Glutamatergic neuron (in vitro differentiated cells): ENCODE data around the gene CTDSPL. TPM values are rescaled to one million over a fixed set of nuclear protein-coding genes. Genes with fewer than 3 reads are reported as not detected.
A peak's percentile ranks its signal among the peaks of the same experiment; 100 is the strongest.

ENCODE experiments used
- DNase-seq: peaks from one replicate; pipeline ENCODE4 v3.0.0; 2022
- H3K27ac Mint-ChIP-seq: one replicate; pipeline ENCODE4 v1.8.0; 2020; ENCODE audit warnings: mild to moderate bottlenecking, mixed read lengths, inconsistent platforms; ENCODE audit not compliant: unreplicated experiment
- H3K27me3 Mint-ChIP-seq: one replicate; pipeline ENCODE4 v1.8.0; 2020; ENCODE audit warnings: mild to moderate bottlenecking, moderate library complexity, mixed read lengths, inconsistent platforms; ENCODE audit not compliant: unreplicated experiment
- H3K36me3 Mint-ChIP-seq: one replicate; pipeline ENCODE4 v1.8.0; 2020; ENCODE audit warnings: mild to moderate bottlenecking, mixed read lengths, inconsistent platforms; ENCODE audit not compliant: unreplicated experiment
- H3K4me1 Mint-ChIP-seq: one replicate; pipeline ENCODE4 v1.8.0; 2020; ENCODE audit warnings: mild to moderate bottlenecking, low read depth, mixed read lengths, inconsistent platforms; ENCODE audit not compliant: unreplicated experiment
- H3K4me3 Mint-ChIP-seq: one replicate; pipeline ENCODE4 v1.8.0; 2020; ENCODE audit warnings: mild to moderate bottlenecking, mixed read lengths, inconsistent platforms; ENCODE audit not compliant: unreplicated experiment
- H3K9me3 Mint-ChIP-seq: one replicate; pipeline ENCODE4 v1.8.0; 2020; ENCODE audit warnings: mild to moderate bottlenecking, moderate library complexity, mixed read lengths, inconsistent platforms; ENCODE audit not compliant: unreplicated experiment
- total RNA-seq: library from RNA; stranded (reverse); fragmentation: NEBNext Ultra II Directional; extraction: Animal tissue kit (Norgen Biotek cat#: 25700); gene quantifications from one replicate; pipeline ENCODE4 v1.2.1, GENCODE V29; 2021; ENCODE audit not compliant: unreplicated experiment
- TF ChIP-seq, protein P1 (sequence below): fragments of 200-600 bp; sonication (generic); IDR thresholded peaks from one replicate; pipeline ENCODE4 v1.5.0; 2021; ENCODE audit not compliant: partially characterized antibody, unreplicated experiment

Gene CTDSPL
- total RNA-seq, 1 donor from 2014 or later: 6.6 TPM

DNA sequence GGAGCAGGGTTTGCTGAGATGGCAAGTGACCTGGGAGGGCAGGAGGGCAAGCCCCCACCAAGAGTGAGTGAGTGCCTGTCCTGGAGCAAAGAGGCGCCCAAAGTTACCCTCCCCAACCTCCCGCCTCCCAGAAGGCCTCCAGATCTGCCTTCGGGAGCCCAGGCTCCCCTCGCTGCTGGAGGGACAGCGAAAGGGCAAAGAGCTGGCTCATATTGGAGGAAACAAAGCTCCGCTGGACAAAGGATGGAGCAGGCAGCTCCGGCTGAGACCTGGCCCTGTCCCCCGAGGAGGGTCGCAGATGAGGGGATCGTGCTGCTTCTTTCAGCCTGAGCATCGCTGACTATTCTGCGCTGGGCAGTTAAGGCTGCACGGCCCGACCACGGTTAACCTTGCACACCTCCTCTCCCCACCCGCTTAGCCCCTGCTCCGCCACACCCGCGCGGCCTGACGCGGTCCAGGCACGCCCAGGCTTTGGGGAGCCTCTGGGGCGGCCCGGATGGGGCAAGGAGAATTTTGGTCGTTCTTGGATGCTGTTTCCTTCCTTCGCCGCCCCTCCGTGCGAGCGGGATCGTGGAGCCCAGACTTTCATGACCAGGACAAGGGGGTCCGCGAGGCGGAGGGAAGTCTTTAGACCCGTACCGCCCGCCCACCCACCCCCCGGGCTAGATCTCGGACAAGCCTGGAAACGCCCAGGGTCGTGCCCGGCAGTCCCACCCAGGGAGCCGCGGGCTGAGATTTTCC is 167.1 kb downstream of the CTDSPL start:
- TF ChIP-seq, protein P1, sequence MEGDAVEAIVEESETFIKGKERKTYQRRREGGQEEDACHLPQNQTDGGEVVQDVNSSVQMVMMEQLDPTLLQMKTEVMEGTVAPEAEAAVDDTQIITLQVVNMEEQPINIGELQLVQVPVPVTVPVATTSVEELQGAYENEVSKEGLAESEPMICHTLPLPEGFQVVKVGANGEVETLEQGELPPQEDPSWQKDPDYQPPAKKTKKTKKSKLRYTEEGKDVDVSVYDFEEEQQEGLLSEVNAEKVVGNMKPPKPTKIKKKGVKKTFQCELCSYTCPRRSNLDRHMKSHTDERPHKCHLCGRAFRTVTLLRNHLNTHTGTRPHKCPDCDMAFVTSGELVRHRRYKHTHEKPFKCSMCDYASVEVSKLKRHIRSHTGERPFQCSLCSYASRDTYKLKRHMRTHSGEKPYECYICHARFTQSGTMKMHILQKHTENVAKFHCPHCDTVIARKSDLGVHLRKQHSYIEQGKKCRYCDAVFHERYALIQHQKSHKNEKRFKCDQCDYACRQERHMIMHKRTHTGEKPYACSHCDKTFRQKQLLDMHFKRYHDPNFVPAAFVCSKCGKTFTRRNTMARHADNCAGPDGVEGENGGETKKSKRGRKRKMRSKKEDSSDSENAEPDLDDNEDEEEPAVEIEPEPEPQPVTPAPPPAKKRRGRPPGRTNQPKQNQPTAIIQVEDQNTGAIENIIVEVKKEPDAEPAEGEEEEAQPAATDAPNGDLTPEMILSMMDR: no peak
- peak overlapping the region; percentile 70 for H3K27ac Mint-ChIP-seq
- H3K36me3 Mint-ChIP-seq: peaks cover 7% of the 10 kb centered on the region
- H3K4me3 Mint-ChIP-seq: peak overlapping the region; percentile 94
- H3K27me3 Mint-ChIP-seq: peaks cover 26% of the 10 kb centered on the region
- peak; percentile 48 for DNase-seq
- peaks cover 5% of the 10 kb centered on the region for H3K9me3 Mint-ChIP-seq
- H3K4me1 Mint-ChIP-seq: peaks cover 1% of the 10 kb centered on the region

DNA sequence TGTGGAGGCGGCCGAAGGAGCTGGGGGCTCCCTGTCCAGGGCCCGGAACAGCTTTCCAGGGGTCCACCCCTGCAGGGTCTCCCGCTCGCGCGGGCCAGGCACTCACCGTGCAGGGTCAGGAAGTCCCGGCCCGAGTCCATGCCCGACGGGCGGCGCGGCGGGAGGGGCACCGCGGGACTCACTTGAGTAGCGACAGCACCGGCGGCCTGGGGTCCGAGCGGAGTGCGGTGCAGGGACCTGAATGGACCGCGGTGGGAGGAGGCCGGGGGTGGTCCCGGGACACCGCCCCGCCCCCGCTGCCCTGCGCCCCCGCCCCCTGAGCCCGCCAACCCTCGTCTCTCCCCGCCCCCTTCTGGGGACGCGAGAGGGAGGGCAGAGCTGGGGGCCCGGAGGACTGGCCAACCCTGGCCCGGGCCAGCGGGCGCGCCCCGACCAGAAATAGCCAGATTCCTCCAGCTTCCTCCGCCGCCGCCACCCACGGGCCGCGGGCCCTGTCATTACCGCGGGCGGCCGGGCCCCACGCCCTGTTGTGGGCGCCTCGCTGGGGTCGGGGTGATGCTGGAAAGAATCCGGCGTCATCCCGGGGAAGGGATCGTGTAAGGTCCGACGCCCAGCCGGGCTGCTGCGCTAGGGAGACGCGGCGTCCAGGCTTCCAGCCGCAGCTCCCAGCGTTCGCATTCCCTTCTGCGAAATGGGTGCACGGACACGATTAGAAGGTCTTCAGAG is 167.9 kb downstream of the CTDSPL start, which contains the start of gene PLCD1:
Gene PLCD1 (minus strand): TSS at position 243 of the 726 bp plus-strand sequence. CDS start 103 bp downstream, at position 140.
- Mint-ChIP-seq H3K4me3 (peak within 1 kb of the TSS; percentile 94), H3K36me3 (peaks cover 7% of the 10 kb centered on the region), H3K27ac (peak within 1 kb of the TSS; percentile 70), H3K27me3 (peaks cover 22% of the 10 kb centered on the region), H3K9me3 (peaks cover 5% of the 10 kb centered on the region), H3K4me1 (no peaks in the 10 kb centered on the region)
- TF ChIP-seq, protein P1: no peak
- DNase-seq: peak; percentile 72

DNA sequence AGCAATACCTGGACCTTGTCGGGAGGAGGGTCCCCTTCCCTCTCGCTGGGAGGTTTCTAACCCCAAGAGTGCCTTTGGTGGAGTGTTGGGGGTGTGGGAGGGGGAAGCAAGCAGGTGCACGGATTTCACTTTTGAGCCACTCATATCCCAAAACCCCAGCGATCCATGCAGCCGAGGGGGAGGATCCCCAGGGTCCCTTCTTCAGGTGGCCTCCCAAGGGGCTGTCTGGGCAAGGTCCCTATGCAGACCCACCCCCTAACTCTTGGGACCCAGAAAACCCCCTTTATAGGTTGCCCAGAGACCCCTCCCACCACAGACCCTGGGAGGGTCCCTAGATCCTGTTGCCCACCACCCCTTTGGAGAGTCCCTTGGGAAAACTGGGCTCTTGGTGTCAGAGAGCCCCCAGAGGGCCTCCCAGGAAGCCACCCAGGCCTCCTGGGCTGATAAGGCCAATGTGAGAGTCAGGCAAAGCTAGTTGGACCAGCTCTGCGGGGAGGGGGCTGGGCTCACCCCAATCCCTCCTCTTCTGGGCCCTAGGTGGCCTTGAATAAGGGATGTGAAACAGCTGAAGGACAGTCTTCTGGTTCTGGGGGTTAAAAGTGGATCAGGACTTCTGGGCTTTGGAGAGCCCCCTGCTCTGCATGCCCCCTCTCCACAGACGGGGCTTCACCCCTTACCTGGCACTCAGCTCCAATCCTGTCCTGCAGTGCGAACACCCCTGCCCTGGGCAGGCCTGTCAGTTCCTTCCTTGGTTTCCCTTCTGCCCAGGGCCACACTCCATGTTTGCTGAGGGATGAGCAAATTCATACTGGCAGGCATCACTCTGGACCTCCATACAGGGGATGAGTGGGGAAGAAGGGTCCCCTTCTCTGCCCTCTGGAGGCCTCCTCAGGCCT is 168.7 kb downstream of the CTDSPL start:
- Mint-ChIP-seq H3K27me3 (peaks cover 22% of the 10 kb centered on the region), H3K27ac (no peak overlapping the region)

DNA sequence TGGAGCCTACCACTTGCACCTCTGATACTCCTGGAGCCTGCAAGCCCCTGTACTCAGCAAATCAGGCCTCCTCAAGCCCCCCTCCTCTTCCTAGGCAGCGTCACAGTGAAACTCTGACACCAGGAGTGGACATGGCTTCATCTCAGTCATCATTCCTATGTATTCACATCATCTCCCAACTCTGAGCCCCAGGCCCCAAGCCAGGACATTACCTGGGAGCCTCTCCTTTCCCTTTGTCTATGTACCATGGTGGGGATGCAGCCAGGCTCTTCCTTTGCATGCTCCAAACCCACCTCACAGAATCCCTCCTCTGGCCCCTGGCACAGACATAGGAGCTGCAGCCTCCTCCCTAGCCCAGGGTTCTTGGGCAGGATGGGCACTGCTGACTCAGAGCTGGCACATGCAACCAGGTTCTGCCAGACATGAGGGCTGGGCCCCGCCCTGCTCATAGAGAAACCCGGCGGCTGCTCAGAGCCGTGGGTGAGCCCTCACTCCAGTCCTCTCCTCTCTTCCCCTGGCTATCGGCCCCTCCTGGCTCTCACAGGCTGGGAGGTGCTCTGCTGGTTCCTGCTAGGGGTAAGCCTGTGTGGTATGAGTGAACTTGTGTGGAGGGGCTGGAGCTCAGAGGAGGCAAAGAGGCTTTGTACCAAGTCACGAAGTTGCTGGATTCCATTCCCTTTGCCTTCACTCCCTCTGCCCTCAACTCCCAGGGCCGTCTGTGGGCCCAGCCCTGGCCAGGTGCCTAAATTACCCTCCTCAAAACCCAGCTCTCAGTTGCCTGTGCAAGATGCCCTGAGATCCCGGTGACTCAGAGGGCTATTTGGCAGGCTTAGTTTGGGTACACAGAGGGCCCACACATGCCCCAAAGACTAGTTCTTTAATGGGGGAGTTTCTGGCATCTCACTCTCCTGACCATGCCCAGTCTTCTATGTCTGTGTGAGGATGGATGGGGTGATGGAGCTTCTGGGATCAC is 169.6 kb downstream of the CTDSPL start:
- no peaks in the 10 kb centered on the region for H3K4me1 Mint-ChIP-seq
- H3K9me3 Mint-ChIP-seq: peaks cover 5% of the 10 kb centered on the region
- no peak overlapping the region for H3K27ac Mint-ChIP-seq
- no peak for DNase-seq
- peaks cover 7% of the 10 kb centered on the region for H3K36me3 Mint-ChIP-seq
- peak overlapping the region; percentile 8 for H3K4me3 Mint-ChIP-seq
- H3K27me3 Mint-ChIP-seq: peaks cover 22% of the 10 kb centered on the region
- TF ChIP-seq, protein P1: no peak

More for the DNA sequence above, 168.7 kb downstream of the CTDSPL start:
- H3K4me1 Mint-ChIP-seq: no peaks in the 10 kb centered on the region
- peaks cover 5% of the 10 kb centered on the region for H3K9me3 Mint-ChIP-seq
- peaks cover 7% of the 10 kb centered on the region for H3K36me3 Mint-ChIP-seq
- DNase-seq: no peak
- peak overlapping the region; percentile 15 for H3K4me3 Mint-ChIP-seq
- TF ChIP-seq, protein P1: no peak
